GM19025 (cell line): ENCODE data around the gene COL4A1.

ENCODE experiments used
- ATAC-seq: cut with Tn5 transposase; IDR thresholded peaks from one replicate; pipeline ENCODE4 v1.9.1; 2021; ENCODE audit warnings: mild to moderate bottlenecking, low read depth, moderate library complexity; ENCODE audit not compliant: unreplicated experiment

COL4A1 gene

DNA sequence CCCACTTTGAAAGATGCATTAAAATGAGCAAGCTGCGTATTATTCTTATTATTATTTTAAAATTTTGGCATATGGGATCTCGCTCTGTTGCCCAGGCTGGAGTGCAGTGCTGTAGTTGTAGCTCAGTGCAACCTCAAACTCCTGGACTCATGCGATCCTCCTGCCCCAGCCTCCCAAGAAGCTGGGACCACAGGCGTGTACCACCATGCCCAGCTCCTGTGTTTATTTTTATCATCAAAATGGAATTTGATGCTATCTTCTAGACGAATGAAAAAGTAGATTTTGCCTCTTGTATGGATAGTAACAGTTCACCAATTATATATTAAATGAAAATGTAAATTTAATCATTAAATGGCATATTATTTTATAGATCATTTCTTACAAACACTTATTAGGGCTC is 43.6 kb downstream of the COL4A1 start:
- no peak for ATAC-seq

DNA sequence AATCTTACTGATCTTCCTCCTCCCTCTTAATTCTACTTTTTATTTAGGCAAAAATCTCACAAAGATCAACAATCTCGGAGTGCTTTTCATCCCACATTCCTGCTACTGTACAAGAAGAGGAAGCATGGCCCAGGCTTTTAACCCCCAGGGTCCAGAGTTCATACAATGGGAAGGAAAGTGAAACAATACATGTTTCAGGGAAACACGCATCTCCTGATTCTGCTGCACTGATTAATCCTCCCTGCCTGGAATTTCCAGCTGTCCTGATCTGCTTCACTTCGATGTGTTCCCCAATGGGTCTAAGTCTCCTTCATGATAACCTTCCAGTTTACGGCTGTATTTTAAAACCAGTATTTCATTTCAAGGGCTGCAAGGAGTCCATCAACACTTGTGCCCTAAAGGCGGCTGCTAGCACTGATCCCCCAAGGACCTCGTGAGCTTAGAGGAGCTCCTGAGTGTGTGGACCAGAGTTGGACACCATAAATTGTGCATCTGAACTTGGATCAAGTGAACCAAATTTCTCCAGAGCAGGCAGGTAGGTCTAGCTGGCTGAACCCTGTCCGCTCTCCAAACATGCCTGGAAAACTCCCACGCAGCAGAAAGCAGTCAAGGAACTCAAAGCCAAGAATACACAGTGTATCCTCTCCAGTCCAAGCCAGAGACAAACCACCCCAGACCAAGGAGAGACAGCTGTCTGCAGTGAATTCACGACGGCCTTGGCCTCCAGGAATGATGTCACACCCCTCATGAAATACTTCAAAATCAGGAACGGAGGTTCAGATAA is 44.3 kb downstream of the COL4A1 start:
- no peak for ATAC-seq

DNA sequence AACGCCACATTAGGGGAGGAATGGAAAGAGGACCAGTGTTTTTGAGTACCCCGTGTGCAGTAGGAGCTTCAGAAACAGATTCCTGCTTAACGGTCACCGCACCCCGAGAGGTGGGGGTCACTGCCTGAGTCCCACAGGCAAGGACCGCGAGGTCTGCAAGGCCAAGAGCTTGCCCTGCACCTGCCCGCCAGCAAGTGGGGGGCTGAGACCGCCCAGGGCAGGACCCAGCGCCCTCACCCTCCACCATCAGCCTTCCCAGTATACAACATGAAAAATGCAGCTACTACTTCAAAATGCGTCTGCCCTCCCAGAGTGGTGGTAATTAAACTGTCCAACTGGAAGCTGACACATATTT is 44.9 kb downstream of the COL4A1 start:
- no peak for ATAC-seq

DNA sequence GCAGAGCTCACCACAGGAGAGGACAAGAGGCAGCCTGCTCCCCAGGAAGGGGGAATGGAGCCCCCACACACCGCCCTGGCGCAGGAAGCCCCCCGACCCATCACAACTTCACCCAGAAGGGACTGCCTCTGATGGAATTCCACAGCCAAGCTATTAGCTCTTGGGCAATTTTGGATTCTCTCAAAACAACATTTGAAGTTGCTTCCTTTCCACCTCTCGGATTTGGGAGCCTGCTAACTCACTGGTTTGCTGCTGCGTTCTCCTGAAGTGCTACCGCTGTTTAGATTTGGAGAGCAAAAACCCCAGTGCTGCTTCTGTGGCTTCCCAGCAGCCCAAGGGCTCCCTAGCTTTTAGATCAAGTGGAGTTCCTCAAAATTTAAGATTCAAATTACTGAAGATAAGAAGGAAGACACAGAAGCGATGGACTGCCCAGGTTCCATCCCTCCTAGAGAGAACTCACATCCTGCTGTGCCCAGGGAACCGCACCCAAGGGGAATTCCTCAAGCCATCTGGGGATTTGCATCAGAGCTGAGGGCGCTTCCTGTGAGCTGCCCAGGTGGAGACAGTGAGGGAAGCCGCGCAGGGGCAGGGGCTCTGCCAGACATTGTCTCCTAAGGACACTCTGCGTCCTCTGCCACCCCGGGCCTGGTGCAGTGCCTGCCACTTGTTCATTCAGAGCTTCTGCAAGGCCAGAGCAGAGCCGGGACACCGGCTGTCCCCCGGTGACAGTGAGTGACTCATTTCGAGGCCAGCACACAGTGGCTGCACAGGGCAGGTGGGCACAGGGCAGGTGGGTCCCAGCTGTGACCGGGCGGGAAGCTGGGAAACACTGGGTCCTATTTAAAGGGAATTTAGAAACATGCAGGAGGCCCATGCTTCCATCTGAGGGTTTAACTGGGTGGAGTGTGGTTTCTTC is 45.5 kb downstream of the COL4A1 start:
- peak; percentile 53 for ATAC-seq

DNA sequence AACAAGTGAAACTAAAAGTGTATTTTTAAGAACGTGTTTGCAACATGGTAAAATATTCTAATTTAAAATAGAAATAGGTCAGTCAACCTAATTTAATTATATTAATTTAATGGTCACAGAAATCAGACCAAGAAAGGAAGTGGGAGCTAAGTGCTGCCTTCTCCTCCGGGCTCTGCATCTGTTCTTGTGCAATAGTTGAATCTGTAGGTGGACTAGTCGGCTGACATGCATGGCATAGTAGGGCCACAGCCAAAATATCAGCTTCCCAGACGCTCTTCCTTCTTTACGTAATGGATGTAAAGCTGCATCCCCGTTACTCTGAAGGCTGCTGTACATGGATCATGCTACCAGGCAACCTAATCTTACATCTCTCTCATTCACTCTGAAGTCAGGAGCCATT is 47.3 kb downstream of the COL4A1 start:
- no peak for ATAC-seq

DNA sequence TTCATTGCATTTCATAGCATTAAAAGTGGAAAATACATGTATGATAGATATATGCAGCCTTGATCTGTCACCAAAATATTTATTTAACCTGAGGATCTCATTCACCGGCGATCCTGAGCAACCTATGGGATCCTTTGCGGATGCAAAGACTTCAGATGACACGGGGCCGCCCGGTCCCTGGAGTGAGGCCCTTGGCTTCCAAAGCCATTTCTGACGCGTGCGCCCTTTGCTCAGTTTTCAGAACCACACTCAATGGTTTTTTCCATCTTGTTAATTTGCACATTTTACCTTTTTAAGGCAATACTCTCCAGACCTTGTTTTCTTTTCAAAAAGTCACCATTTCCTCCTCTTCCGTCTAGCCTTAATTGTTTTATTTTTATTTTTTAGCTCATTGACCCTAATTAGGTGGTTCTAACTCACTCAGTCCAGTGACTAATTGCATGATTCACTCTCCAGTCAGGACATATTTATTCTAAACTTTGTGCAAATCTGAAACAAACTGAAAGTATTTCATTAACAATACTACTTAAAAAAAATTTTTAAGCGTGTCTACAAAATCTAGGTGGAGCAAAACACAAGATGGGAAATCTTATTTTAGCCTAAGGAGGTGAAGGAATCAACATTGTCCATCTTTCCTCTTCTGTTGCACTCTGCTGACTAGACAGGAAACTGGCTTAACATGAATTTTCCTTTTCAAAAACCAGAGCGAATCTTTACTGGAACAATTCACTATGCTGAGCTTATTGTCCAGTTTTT is 47.9 kb downstream of the COL4A1 start:
- no peak for ATAC-seq

DNA sequence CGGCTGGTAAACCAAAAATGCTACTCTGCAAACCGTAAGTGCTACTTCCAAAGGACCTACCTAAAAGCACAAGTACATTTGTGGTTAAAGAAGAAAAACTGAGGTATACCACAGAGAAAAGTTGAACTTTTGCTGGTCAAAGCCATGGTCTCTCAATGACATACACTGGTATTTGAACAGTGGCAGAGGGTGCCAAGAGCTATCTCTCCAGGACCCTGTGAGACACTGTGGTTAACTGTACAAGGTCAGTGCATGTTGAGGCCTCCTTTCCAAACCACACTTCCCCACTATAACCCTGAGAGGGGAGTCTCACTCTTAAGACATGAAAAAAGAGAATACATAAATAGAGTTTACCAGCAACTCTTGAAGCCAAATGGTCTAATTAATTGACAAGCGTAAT is 49.5 kb downstream of the COL4A1 start:
- no peak for ATAC-seq

DNA sequence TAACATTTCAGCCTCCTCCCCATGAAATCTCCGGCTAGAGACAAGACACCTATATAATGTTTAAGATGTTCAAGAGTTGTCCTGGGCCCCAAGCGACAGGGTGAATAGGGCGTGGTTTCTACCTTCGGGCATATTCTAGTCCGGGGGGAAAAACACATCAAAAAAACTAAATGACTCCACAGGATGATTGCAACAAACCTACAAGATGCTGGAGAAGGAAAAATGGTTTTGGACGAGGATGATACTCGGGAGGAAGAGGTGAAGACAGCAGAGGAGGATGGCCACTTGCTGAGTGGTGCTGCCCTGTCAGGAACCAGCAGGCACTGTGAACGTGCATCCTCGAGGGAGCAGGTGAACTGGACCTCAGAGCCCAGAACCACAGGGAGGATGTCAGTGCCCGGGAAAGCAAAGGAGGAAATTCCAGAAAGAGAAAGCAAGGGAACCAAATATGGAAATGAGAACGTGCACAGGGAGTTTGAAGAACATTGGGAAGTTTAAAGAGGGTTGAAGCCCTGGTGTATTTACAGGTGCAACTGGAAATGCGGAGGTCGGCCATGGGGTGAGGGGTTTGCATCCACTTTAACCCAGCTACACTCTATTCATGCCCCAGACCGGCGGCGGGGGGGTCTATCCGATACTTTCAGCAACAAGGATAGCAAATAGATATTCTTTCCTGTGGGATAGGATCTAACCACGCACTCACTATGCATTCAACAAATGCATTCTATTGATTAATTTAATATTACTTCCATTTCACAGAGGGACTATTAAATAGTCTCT is 50.6 kb downstream of the COL4A1 start:
- ATAC-seq: no peak

DNA sequence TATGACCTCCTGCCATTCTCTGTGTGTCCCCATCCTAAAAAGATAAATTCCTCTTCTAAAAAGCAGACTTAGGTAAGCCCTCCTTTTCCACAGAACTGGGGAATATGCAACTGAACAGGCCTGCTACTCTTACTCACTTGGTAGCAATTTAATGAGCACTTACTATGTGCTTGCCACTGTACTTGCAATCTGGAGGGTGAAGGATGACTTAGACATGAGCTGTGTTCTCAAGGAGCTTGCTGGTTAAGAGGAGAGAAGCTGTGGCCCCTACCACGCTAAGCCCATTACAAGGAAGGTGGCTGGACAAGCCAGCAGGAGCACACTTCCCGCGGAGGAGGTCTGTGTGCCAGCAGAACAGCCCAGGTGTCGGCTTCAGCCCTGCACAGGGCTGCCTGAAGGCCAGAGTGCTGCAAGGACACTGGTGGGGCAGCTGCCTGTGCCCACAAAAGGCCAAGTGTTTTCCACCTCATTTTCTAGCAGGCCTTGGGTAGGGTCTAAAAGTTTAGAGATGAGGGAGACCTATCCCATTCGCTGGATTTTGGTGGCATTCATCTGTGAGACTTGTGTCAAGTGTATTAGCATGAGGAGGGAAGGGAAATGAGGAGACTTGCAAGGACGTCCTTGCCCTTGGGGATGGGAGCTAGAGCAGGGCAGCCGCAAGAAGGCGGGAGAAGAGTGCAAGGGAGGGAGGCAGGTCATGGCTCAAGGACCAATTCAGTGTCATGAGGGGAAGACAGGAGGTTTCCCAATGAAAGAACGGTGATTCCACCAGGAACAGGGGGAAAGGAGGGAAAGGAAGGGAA is 52.0 kb downstream of the COL4A1 start:
- ATAC-seq: no peak

DNA sequence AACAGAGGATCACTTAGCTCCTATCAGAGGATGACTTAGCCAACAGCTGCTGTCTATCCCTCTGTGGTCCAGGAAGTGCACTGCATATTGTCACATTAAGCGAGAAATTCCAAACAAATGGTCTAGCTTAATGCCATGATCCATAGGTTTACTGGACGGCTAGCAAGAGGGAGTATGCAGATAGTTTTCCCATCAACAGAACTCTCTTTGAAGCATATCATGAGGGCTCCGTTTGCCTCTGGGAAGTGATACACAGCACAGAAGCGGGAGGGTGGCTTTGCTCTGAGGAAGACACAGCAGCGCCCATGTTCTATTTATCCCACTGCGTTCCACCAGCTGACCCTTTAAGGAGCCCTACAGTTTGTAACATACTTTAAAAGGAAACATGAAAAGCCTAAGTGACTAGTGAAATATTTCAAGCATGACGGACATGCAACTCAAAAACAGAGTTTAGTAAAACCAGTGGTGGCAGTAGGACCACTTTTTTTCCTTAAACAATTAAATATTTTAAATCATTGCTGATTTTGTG is 52.7 kb downstream of the COL4A1 start:
- ATAC-seq: no peak

DNA sequence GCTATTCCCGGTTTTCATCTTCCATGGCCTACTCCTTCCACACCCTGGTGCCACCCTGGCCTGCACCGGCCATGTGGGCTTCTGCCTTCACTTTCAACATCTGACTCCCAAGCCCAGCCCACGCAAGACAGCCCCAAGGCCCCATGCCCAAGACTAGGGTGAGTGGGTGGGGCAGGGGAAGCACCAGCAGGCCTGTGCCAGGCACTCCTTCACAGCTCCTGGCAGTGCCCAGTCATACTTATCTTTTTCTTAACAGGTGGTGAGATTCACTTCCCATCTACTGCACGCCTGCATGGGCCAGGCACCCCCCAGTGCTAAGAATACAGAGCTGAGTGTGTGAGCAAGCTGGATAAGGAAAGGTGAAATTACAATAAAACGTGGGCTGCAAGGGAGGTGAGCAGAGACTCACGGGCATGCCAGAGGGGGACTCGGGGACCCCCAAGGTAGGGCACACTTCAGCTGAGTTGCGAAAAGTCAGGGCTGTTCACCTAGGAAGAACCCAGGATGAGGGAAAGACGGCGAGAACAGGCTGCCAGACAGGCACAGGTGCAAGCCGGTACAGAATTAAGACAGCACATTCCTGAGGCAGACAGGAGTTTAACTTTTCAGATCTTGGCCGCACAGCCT is 55.7 kb downstream of the COL4A1 start:
- no peak for ATAC-seq

DNA sequence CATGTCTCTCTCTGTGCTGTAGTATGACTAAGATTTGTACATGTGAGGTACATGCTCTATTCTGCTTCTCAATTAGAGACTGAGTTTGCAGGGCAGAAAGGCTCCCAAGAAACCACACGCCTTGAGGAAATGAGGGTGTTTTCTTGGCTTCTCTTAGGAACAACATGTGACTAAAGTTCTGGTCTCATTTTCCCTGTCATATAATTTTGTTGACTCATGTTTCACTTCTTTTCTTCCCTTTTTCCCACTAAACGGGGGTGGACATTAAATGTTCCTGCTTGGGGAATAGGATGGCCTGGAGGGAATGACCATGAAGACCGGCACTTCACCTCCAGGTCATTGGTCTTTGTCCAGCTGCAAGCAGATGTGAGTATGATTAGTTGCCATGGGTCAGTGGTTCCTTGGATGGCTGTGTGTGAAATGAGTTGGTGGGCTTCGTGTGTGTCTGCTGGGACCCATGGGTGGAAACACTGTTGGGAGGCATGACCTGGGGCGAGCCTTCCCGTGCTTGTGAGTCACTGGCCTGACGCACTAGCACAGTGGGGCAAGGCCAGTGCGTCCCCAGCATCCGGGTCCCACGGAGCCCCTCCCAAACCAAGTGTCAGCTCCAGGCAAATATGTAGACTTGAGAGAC is 56.6 kb downstream of the COL4A1 start:
- no peak for ATAC-seq

DNA sequence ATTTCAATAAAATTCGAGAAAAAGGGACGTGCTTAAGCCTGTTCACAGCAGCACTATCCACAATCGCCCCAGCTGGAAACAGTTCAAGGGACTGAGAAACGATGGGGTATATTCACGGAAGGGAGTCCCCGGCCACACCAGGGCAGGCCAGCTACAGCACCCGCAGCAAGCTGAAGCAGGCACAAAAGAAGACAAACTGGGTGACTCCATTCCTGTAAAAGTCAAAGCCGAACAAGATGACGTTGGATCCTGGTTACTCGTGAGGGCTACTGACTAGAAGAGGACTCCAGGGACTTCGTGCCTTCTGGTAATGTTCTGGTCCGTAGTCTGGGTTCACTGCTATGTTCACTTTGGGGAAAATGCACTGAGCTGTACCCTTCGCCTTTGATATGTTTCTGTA is 57.6 kb downstream of the COL4A1 start:
- no peak for ATAC-seq

DNA sequence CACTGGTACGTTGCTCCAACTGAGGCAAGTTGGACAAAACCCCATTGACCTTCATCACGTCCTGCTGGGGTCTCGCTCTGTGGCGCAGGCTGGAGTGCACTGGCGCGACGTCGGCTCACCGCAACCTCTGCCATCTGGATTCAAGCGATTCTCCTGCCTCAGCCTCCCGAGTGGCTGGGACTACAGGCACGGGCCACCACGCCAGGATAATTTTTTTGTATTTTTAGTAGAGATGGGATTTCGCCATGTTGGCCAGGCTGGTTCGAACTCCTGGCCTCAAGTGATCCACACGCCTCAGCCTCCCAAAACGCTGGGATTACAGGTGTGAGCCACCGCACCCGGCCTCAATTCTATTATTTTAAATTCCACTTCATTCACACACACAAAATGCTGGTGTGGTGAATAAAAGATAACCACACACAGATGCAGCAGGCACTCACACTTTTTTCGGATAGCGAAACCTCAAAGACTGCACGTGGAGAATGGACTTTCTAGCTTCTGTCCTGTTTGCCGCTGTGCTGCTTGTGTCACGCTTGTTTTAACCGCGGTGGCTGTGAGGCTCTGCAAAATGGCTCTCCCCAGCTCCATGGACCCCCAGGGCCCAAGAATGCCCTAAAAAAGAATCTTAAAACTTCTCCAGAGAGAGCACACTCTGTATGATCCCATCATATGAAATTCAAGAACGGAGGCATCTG is 58.4 kb downstream of the COL4A1 start:
- ATAC-seq: no peak

DNA sequence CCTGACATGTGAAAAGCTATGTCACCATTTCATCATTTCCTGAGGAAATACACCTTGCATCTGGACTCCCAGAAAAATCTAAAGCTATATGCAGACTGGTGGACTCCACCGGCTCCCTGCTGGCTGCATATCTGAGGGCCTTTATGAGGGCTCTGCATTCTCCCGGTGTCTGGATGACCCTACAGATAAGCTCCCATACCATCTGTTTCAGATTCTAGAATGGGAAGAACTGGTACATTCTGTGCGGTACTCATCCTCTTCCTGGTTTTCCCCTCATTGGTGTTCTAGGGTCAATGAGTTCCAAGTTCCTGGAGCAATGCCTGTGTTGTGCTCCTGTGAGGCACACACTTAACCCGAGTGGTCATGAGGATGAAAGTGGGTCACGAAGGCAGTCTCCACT is 60.4 kb downstream of the COL4A1 start:
- no peak for ATAC-seq

DNA sequence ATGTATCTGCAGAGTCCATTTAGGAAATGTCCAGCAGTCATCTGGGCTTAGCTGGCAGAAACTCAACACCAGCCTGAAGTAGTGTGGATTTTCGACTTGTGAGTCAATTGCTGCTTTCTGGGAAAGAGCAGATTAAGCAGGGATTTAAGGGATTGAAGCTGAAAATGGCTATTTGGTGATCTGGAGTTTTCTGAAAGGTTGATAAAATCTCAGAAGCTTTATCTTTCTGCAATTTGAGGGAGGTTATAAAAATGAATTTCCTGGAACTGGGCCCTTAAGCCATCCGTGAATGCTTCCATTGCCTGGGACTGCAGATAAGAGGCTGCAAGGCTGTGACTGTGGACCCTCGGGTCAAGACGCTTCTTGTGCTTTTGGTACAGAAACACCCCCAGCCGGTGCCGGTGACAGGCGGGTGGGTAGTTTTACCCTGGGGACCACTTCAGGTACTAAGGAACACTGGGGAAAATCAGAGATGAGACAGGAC is 61.5 kb downstream of the COL4A1 start:
- ATAC-seq: no peak

DNA sequence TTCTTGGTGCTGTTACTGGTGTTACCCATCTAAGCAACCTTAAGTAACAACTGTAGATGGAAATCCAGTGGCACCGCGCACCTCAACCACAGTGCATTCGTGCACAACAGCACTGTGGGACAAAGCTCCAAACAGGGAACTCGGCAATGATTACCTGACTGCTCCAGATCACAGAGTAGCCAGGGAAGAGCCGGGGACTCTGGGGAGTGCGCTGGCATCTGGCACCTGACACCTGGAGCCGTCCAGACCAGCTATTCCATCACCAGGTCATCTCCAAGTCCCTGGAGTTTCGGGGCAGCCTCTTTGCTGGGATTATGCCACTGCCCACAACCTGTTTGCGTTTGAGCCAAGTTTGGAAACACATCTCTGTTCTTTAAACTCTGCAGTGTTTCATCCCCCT is 62.0 kb downstream of the COL4A1 start:
- no peak for ATAC-seq
